WTC11 (cell line): ENCODE measurements around the gene ADCYAP1R1.

ENCODE experiments used
- CTCF ChIP-seq: fragments of 200-600 bp; IDR thresholded peaks from 2 replicates; pipeline ENCODE4 v1.8.0; 2022; ENCODE audit warnings: antibody characterized with exemption
- ZNF317 ChIP-seq: sonication (generic); formaldehyde crosslinking; IDR thresholded peaks from 2 replicates; pipeline ENCODE4 v1.8.1; 2023; ENCODE audit warnings: low read depth, mild to moderate bottlenecking, moderate library complexity, missing genetic modification reagents, borderline replicate concordance

- TF ChIP-seq ZNF317 (CRISPR knock-in tag) (no peak), CTCF (no peak)
Measured at GRCh38 chr7:31004393-31004792, 47.7 kb upstream of the ADCYAP1R1 start.
